HEK293 (cell line): Measurements from ENCODE around the gene EDAR.

Experiments
- CTCF ChIP-seq: fragments of 450-650 bp; formaldehyde crosslinking; IDR thresholded peaks from 2 replicates; pipeline ENCODE4 v1.5.1; 2016; ENCODE audit warnings: missing biosample characterization, missing genetic modification characterization
- REST ChIP-seq: fragments of 450-650 bp; formaldehyde crosslinking; IDR thresholded peaks from 2 replicates; pipeline ENCODE4 v1.5.1; 2016; ENCODE audit warnings: missing biosample characterization, missing genetic modification characterization
- ZNF302 ChIP-seq: fragments of 450-650 bp; formaldehyde crosslinking; IDR thresholded peaks from 2 replicates; pipeline ENCODE4 v1.5.1; 2016; ENCODE audit warnings: missing biosample characterization, missing genetic modification characterization, low read depth
- ZNF843 ChIP-seq: fragments of 450-650 bp; formaldehyde crosslinking; IDR thresholded peaks from 2 replicates; pipeline ENCODE4 v1.5.1; 2016; ENCODE audit warnings: missing biosample characterization, missing genetic modification characterization

GRCh38 chr2:108980076-108980475, 8.9 kb downstream of the EDAR start:
- TF ChIP-seq CTCF (tag by site-specific recombination) (no peak), REST (tag by site-specific recombination) (no peak), ZNF843 (tag by site-specific recombination) (no peak), ZNF302 (tag by site-specific recombination) (no peak)
